Amniotic epithelial cell (primary cell): ENCODE measurements around the gene RAX2.
A peak's percentile ranks its signal among the peaks of the same experiment; 100 is the strongest.

Source experiments
- DNase-seq: peaks from one replicate; pipeline ENCODE4 v3.0.0-alpha.2; 2010; ENCODE audit warnings: low read depth

The RAX2 gene

DNA sequence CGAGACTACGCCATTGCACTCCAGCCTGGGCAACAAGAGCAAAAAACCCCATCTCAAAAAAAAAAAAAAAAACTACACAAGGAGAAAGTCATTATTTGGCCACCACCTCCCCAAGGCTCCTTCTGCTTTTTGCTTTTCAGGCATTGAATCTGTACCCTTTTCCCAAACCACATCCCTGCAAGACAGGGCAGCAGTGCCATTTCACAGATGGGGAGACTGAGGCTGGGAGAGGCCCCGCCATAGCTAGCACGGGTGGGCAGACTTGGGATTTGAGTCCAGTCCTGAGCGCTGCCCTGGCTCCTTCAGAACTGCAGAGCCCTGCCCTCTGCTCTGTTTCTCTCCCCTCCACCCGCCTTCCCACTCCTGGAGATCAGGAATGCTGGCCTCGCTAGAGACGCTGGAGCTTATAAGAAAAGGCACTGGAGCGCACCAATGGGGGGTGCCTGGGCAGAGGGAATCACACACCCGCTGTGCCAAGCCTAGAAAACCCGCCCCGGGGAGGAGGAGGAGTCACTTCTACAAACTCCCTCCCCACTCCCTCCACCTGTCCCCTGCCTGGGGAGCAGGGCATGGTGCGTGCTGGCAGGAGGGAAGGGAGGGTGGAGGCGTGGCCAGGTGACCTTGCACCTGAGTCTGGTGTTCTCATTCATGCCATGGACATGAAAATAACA is 46.3 kb downstream of the RAX2 start:
- DNase-seq: peak; percentile 12

DNA sequence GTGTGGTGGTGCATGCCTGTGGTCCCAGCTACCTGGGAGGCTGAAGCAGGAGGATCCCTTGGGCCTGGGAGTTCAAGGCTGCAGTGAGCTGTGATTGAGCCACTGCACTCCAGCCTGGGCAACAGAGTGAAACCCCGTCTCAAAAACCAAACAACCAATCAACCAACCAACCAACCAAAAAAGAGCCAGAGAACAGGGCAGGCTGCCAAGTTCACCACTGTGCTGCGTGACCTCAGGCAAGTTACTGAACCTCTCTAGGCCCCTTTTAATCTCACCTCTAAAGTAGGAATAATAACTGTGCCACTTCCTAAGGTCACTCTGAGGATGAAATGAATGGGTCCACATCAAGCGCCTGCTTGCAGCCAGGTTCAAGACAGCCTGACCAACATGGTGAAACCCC is 46.9 kb downstream of the RAX2 start:
- DNase-seq: no peak

DNA sequence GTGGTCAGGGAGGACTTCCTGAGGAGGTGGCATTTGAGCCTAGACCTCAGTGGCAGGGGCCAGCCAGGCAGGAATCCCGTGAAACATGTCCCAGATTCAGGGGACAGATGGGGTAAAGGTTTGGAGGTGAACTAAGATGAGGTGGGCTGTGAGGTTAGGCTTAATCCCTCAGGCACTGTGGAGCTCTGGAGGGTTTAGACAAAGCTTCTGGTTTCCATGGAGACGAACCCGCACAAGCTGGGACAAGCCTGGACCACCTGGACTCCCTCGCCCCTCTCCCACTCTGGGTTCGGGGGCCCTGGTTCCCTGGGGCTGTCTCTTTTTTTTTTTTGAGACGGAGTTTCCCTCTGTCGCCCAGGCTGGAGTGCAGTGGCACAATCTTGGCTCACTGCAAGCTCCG is 48.1 kb downstream of the RAX2 start:
- no peak for DNase-seq

DNA sequence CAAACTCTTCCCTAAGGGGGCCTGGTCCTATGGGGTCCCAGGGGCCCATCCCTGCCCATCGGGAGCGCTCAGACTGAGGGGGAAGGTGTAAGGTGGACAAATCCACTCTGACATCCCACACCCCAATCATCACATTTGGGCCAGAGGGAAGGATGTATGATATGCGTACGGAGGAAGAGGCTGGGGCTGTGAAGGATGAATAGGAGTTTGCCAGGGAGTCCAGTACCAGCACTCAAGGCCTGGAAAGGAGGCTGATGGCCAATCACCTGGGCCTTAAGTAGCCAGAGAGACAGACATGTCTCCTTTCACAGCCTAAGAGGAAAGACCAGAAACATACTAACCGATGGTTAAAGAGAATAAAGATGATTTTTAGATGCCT is 48.9 kb downstream of the RAX2 start:
- no peak for DNase-seq

DNA sequence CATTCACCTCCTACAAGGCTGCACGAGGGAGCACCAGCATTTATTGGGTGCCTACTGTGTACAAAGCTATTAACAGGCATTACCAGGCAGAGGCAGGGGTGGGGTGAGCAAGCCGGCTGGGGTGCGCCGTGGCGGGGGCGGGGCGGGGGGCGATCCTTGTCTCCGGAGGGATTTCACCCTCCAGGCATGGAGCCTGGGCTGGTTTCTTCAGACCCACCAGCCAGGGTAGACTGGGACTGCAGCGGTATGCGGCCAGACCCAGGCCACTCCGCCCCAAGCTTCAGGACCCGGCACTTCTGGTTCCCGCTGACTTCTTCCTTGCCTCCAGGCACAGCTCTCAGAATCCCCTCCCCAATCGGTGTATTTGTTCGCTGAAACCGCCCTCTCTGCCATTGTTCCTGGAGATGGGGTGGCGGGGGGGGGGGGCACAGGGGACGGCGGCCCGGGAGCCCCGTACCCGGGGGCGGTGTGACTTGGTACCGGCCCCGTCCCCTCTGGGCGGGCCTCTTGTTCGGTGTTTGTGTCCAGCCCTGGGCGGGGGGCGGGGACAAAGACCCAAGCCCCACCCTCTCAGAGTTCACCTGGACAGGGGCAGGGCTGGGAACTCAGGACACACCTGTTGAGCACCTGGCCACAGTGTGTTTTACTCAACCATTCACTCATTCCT is 49.5 kb downstream of the RAX2 start:
- no peak for DNase-seq

DNA sequence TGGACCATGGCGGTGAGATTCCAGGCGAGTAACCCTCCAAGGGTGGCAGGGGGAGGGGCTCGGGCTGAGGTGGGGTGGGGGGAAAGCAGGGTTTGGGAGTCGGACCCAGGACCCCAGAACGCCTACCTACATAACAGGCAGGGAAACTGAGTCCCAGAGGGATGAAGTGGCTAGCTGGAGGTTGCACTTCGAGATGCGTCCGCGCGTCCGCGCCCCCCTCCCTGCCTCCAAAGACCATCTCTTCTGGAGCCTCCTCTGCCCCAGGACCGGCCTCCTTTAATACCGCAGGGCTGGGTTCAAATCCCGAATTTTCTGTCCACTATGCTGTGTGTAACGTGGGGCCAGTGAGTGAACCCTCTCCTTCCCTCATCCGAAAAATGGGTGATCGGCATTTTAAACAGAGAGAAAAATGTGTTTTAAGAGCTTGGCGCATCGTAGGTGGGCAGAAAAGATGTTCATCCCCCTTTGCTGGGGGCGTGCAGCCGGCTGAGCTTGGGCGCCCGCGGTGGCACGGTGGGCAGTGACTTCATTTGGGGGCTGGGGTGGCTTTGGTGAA is 50.1 kb downstream of the RAX2 start:
- no peak for DNase-seq

DNA sequence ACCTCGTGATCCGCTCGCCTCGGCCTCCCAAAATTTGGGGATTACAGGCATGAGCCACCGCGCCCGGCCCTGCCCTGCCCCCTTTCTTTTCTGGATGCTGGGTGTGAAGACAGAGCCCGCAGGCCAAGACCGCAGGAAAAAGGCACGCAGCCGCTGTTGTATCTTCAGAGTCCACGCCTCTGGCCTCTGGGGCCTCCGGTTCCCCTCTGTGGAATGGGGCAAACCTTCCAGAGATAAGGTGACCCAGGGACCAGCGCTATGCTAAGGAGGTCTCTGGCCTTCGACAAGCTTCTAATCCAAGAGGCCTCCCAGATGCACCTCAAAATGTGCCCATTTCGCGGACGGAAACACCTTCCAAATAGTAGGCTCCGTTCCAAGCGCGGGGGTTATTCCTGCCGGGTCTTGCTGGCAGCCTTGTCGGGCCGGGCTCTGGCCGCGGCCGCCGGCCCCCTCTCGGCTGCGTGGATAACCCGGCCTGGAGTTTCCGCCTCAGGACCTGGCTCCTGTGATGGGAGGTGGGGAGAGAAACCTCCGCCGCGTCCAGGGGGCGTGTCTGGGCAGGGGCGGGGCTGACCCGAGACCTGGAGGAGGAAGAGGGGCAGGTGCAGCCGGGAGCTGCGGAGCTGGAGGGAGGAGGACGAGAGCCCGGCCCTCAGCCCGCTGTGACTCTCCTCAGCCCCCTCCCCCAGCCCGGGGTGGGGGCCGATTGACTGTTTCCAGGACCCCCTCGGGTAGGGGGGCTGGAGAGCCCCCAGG is 50.7 kb downstream of the RAX2 start:
- peak; percentile 83 for DNase-seq

GRCh38 chr19:3720349-3720917 is 51.6 kb downstream of the RAX2 start:
- no peak for DNase-seq

DNA sequence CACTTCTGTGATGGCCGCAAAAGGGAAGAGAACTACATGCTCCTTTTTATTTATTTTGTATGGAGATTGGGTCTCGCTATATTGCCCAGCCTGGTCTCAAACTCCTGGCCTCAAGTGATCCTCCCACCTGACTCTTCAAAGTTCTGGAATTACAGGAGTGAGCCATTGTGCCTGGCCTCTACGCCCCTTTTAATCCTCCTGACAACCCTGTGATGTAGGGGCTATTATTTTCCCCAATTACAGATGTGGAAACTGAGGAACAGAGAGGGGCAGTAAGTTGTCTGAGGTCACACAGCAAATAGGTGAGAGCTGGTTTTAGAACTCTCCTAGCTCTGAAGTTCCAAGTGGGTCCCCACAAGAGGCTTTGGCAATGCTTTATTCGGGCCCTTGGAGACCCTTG is 52.2 kb downstream of the RAX2 start:
- DNase-seq: no peak
